ENCODE measurements around the gene KIF26A.
"Not testable (repeated sequence)": the region's sequence is repeated elsewhere in the genome, so short reads cannot be mapped to it uniquely, and the experiment has no call there.

Gene KIF26A

DNA sequence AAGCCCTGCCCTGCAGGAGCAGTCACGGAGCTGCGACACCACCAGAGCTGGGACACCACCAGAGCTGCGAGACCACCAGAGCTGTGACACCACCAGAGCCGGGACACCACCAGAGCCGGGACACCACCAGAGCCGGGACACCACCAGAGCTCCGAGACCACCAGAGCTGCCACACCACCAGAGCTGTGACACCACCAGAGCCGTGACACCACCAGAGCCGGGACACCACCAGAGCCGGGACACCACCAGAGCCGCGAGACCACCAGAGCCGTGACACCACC is 69.6 kb downstream of the KIF26A start:
- not testable (repeated sequence) for H3K4me3 ChIP-seq (ENCODE audit: low read length in 2 of 2); H3K9ac ChIP-seq (ENCODE audit: low read depth in 1 of 2, low read length in 2 of 2); H3K27ac ChIP-seq (ENCODE audit: low read depth in 2 of 2, low read length in 2 of 2); H3K36me3 ChIP-seq (ENCODE audit: control insufficient read depth in 2 of 2, insufficient read depth in 2 of 2, low read length in 2 of 2); H3K9me3 ChIP-seq (ENCODE audit: control insufficient read depth in 2 of 2, low read length in 2 of 2); H3K4me1 ChIP-seq (ENCODE audit: control insufficient read depth in 2 of 2, insufficient read depth in 2 of 2, low read length in 2 of 2); H3K27me3 ChIP-seq (ENCODE audit: control insufficient read depth in 2 of 2, insufficient read depth in 2 of 2, low read length in 2 of 2)

DNA sequence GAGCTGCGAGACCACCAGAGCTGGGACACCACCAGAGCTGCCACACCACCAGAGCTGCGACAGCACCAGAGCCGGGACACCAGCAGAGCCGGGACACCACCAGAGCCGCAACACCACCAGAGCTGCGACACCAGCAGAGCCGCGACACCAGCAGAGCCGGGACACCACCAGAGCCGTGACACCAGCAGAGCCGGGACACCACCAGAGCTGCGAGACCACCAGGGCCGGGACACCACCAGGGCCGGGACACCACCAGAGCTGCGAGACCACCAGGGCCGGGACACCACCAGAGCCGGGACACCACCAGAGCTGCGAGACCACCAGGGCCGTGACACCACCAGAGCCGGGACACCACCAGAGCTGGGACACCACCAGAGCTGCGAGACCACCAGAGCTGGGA is 69.9 kb downstream of the KIF26A start:
- not testable (repeated sequence) for H3K9me3 ChIP-seq (ENCODE audit: control insufficient read depth in 2 of 2, low read length in 2 of 2); H3K27me3 ChIP-seq (ENCODE audit: control insufficient read depth in 2 of 2, insufficient read depth in 2 of 2, low read length in 2 of 2); H3K4me3 ChIP-seq (ENCODE audit: low read length in 2 of 2); H3K27ac ChIP-seq (ENCODE audit: low read depth in 2 of 2, low read length in 2 of 2); H3K4me1 ChIP-seq (ENCODE audit: control insufficient read depth in 2 of 2, insufficient read depth in 2 of 2, low read length in 2 of 2); H3K36me3 ChIP-seq (ENCODE audit: control insufficient read depth in 2 of 2, insufficient read depth in 2 of 2, low read length in 2 of 2); H3K9ac ChIP-seq (ENCODE audit: low read depth in 1 of 2, low read length in 2 of 2)

DNA sequence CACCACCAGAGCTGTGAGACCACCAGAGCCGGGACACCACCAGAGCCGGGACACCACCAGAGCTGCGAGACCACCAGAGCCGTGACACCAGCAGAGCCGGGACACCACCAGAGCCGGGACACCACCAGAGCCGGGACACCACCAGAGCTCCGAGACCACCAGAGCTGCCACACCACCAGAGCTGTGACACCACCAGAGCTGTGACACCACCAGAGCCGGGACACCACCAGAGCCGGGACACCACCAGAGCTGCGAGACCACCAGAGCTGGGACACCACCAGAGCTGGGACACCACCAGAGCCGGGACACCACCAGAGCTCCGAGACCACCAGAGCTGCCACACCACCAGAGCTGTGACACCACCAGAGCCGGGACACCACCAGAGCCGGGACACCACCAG is 70.7 kb downstream of the KIF26A start:
- not testable (repeated sequence) for H3K9me3 ChIP-seq (ENCODE audit: control insufficient read depth in 2 of 2, low read length in 2 of 2); H3K36me3 ChIP-seq (ENCODE audit: control insufficient read depth in 2 of 2, insufficient read depth in 2 of 2, low read length in 2 of 2); H3K9ac ChIP-seq (ENCODE audit: low read depth in 1 of 2, low read length in 2 of 2); H3K27me3 ChIP-seq (ENCODE audit: control insufficient read depth in 2 of 2, insufficient read depth in 2 of 2, low read length in 2 of 2); H3K4me3 ChIP-seq (ENCODE audit: low read length in 2 of 2); H3K4me1 ChIP-seq (ENCODE audit: control insufficient read depth in 2 of 2, insufficient read depth in 2 of 2, low read length in 2 of 2); H3K27ac ChIP-seq (ENCODE audit: low read depth in 2 of 2, low read length in 2 of 2)

DNA sequence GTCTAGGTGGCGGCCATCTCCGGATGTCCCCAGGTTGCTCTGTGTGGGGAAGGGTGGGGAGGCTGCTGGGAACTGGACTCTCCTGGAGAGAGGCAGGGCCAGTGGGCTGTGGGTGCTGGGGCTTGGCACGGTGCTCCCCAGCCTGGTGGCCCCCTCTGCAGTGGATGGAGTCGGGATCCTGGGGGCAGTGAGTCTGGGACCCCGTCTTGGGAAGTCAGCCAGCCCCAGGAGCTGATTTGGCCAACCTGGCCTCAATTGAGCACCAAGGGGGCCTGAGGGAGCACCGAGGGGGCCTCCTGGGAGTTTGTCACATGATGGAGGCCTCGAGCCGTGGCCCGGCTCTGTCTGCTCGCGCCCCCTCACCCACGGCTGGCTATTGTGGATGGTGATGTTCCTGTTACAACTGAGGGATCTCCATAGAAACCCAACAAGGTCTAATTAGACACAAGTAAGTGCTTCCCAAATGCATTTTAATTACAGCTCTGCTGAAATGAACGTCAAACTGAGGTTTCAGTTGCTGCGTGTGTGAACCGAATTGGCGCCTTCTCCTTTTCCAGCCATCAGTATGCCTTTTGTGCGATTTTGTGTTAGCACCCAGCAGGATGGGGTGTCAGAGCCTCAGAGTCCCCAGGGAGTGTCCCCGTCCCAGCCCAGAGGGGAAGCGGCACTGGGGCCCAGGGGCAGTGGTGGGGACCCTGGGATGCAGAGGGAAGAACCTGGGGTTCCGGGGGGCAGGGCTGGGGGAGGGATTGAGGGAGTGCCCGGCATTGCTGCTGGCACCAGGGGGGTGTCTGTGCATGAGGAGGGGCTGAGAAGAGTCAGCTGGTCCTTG is 71.8 kb downstream of the KIF26A start:
- H3K27me3 ChIP-seq (ENCODE audit: control insufficient read depth in 2 of 2, insufficient read depth in 2 of 2, low read length in 2 of 2), result no peaks in the 10 kb centered on the region
- H3K36me3 ChIP-seq (ENCODE audit: control insufficient read depth in 2 of 2, insufficient read depth in 2 of 2, low read length in 2 of 2), result no peaks in the 10 kb centered on the region
- peaks cover 2 to 6% of the 10 kb centered on the region in 2 donors for H3K4me1 ChIP-seq (ENCODE audit: control insufficient read depth in 2 of 2, insufficient read depth in 2 of 2, low read length in 2 of 2)
- H3K27ac ChIP-seq (ENCODE audit: low read depth in 2 of 2, low read length in 2 of 2), result no peak overlapping the region
- H3K9me3 ChIP-seq (ENCODE audit: control insufficient read depth in 2 of 2, low read length in 2 of 2), result no peaks in the 10 kb centered on the region
- no peak overlapping the region for H3K9ac ChIP-seq (ENCODE audit: low read depth in 1 of 2, low read length in 2 of 2)
- no peak overlapping the region for H3K4me3 ChIP-seq (ENCODE audit: low read length in 2 of 2)

DNA sequence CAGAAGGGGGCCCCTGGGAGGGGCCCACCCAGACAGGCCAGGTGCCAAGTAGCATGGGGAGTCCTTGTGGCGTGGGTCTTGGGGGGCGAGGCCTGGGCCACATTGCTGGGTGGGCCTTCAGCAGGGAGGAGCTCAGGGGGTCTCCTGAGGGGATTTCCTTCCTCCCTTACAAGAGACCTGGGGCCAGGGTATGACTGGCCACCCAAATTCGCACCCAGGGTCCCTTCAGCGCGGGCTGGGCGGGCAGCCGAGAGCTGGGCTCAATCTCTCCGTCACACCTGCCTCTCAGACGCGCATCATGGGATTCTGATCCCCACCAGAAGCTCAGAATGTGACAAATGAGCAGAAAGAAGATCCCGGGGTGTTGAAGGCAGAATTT is 72.4 kb downstream of the KIF26A start:
- no peaks in the 10 kb centered on the region for H3K27me3 ChIP-seq (ENCODE audit: control insufficient read depth in 2 of 2, insufficient read depth in 2 of 2, low read length in 2 of 2)
- H3K27ac ChIP-seq (ENCODE audit: low read depth in 2 of 2, low read length in 2 of 2), result no peak overlapping the region
- H3K9me3 ChIP-seq (ENCODE audit: control insufficient read depth in 2 of 2, low read length in 2 of 2), result no peaks in the 10 kb centered on the region
- H3K4me1 ChIP-seq (ENCODE audit: control insufficient read depth in 2 of 2, insufficient read depth in 2 of 2, low read length in 2 of 2), result peaks cover 2 to 6% of the 10 kb centered on the region in 2 donors
- H3K36me3 ChIP-seq (ENCODE audit: control insufficient read depth in 2 of 2, insufficient read depth in 2 of 2, low read length in 2 of 2), result no peaks in the 10 kb centered on the region
- no peak overlapping the region for H3K9ac ChIP-seq (ENCODE audit: low read depth in 1 of 2, low read length in 2 of 2)
- H3K4me3 ChIP-seq (ENCODE audit: low read length in 2 of 2), result no peak overlapping the region

DNA sequence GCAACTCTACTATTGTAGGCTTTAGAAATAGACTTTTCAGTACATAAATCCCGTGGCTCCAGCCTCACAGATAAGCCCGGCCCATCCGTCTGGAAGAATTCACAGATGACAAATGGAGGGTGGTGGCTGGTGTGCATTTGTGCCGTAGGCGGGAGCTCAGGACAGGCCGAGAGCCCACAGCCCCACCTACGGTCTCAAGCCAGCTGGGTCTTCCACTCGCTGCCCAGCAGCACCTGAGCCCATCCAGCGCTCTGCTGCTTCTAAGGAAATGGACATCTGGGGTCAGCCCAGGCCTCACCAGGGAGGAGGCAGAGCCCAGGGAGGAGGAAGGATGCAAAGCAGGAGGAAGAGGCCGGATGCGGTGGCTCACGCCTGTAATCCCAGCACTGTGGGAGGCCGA is 72.8 kb downstream of the KIF26A start:
- H3K4me3 ChIP-seq (ENCODE audit: low read length in 2 of 2), result no peak overlapping the region
- peaks cover 2 to 6% of the 10 kb centered on the region in 2 donors for H3K4me1 ChIP-seq (ENCODE audit: control insufficient read depth in 2 of 2, insufficient read depth in 2 of 2, low read length in 2 of 2)
- no peaks in the 10 kb centered on the region for H3K27me3 ChIP-seq (ENCODE audit: control insufficient read depth in 2 of 2, insufficient read depth in 2 of 2, low read length in 2 of 2)
- no peak overlapping the region for H3K9ac ChIP-seq (ENCODE audit: low read depth in 1 of 2, low read length in 2 of 2)
- no peaks in the 10 kb centered on the region for H3K36me3 ChIP-seq (ENCODE audit: control insufficient read depth in 2 of 2, insufficient read depth in 2 of 2, low read length in 2 of 2)
- H3K27ac ChIP-seq (ENCODE audit: low read depth in 2 of 2, low read length in 2 of 2), result no peak overlapping the region
- no peaks in the 10 kb centered on the region for H3K9me3 ChIP-seq (ENCODE audit: control insufficient read depth in 2 of 2, low read length in 2 of 2)

DNA sequence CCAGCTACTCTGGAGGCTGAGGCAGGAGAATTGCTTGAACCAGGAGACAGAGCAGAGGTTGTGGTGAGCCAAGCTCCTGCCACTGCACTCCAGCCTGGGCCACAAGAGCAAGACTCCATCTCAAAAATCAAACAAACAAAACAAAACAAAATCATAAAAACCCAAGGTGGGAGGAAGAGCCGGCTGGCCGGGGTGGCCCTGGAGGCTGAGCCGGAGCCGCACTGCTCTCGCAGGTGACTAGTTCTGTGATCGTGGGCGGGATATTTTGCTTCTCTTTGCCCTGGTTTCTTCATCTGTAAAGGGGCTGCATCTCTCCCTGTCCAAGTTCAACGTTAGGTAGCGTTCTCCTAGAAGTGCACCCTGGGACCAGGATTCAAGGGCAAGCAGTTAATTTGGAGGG is 73.4 kb downstream of the KIF26A start:
- no peak overlapping the region for H3K4me3 ChIP-seq (ENCODE audit: low read length in 2 of 2)
- no peak overlapping the region for H3K9ac ChIP-seq (ENCODE audit: low read depth in 1 of 2, low read length in 2 of 2)
- H3K9me3 ChIP-seq (ENCODE audit: control insufficient read depth in 2 of 2, low read length in 2 of 2), result no peaks in the 10 kb centered on the region
- H3K4me1 ChIP-seq (ENCODE audit: control insufficient read depth in 2 of 2, insufficient read depth in 2 of 2, low read length in 2 of 2), result peaks cover 0 to under 1% of the 10 kb centered on the region in 2 donors
- H3K36me3 ChIP-seq (ENCODE audit: control insufficient read depth in 2 of 2, insufficient read depth in 2 of 2, low read length in 2 of 2), result no peaks in the 10 kb centered on the region
- H3K27ac ChIP-seq (ENCODE audit: low read depth in 2 of 2, low read length in 2 of 2), result no peak overlapping the region
- no peaks in the 10 kb centered on the region for H3K27me3 ChIP-seq (ENCODE audit: control insufficient read depth in 2 of 2, insufficient read depth in 2 of 2, low read length in 2 of 2)

DNA sequence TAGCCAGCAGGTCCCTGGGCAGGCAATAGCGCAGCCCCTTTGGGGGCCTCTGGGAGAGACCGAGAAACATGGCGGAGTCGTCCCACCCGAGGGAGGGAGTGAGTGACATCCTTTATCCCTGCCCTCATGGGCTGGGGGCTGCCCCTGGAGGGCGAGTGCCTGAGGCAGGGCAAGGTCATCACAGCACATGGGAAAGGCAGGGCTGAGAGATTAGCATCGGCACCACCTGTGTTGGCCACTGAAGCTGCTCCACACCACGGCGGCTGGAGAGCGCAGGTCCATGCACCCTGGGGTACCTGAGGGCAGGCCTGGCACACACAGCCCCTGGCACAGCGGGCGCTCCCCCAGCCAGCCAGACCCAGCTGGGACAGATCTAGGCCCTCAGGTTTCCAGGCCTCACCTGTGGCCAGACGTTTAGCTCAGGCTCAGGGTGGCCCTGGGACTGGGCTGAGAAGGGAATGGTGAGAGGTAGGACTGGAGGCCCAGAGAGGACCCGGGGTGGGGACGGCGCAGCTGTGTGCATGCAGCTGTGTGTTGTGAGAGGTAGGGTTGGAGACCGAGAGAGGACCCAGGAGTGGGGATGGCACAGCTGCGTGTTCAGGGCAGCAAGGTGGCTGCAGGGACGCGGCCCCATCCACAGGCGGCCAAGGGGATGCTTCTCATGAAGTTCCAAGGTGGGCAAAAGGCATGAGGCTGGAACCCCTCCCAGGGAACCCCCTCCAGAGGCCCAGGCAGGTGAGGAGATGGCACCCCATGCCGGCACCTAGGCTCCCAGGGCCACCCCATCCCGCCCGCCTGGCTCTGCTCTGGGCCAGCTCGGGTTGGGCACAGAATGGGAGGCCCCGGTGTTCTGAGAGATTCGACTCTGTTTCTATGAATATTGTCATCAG is 74.1 kb downstream of the KIF26A start:
- H3K27ac ChIP-seq (ENCODE audit: low read depth in 2 of 2, low read length in 2 of 2), result no peak overlapping the region
- no peaks in the 10 kb centered on the region for H3K27me3 ChIP-seq (ENCODE audit: control insufficient read depth in 2 of 2, insufficient read depth in 2 of 2, low read length in 2 of 2)
- H3K4me3 ChIP-seq (ENCODE audit: low read length in 2 of 2), result no peak overlapping the region
- H3K9me3 ChIP-seq (ENCODE audit: control insufficient read depth in 2 of 2, low read length in 2 of 2), result no peaks in the 10 kb centered on the region
- H3K36me3 ChIP-seq (ENCODE audit: control insufficient read depth in 2 of 2, insufficient read depth in 2 of 2, low read length in 2 of 2), result no peaks in the 10 kb centered on the region
- H3K4me1 ChIP-seq (ENCODE audit: control insufficient read depth in 2 of 2, insufficient read depth in 2 of 2, low read length in 2 of 2), result no peaks in the 10 kb centered on the region
- H3K9ac ChIP-seq (ENCODE audit: low read depth in 1 of 2, low read length in 2 of 2), result no peak overlapping the region

DNA sequence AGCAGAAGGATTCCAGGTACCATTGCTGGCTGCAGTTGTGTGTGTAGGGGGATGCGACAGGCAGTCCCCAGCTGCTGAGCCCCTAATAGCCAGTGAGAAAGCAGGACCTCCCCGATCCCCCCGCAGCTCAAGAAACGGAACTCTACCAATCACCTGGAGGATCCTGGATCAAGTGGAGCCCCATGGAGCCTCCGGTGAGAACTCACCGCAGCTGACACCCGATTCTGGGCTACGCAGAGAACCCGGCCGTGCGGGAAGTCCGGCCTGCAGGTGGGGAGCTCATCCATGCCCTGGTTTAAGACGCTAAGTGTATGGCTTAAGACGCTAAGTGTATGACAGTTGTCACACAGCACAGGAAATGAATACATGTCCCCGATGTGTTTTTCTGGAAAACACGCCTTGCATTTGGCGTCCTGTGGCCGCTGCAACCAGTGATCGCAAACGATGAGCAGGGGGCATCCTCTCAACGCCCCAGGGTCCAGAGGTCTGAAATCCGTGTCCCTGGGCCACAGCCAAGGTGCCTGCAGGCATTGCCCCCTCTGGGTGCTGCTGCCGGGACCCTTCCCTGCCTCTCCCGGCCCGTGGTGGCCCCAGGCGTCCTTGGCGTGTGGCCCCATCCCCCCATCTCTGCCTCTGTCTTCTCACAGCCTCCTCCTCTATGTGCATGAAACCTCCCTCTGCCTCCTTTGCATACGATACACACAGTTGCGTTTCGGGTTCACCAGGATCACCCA is 75.1 kb downstream of the KIF26A start:
- Histone ChIP-seq H3K9me3 (ENCODE audit: control insufficient read depth in 2 of 2, low read length in 2 of 2) (no peaks in the 10 kb centered on the region), H3K27me3 (ENCODE audit: control insufficient read depth in 2 of 2, insufficient read depth in 2 of 2, low read length in 2 of 2) (no peaks in the 10 kb centered on the region), H3K4me1 (ENCODE audit: control insufficient read depth in 2 of 2, insufficient read depth in 2 of 2, low read length in 2 of 2) (no peaks in the 10 kb centered on the region), H3K27ac (ENCODE audit: low read depth in 2 of 2, low read length in 2 of 2) (no peak overlapping the region), H3K4me3 (ENCODE audit: low read length in 2 of 2) (no peak overlapping the region), H3K9ac (ENCODE audit: low read depth in 1 of 2, low read length in 2 of 2) (no peak overlapping the region), H3K36me3 (ENCODE audit: control insufficient read depth in 2 of 2, insufficient read depth in 2 of 2, low read length in 2 of 2) (no peaks in the 10 kb centered on the region)
